HT1080 (cell line): ENCODE results near the gene MUSTN1. TPM values are rescaled to one million over a fixed set of nuclear protein-coding genes. Genes with fewer than 3 reads are reported as not detected.
A peak's percentile ranks its signal among the peaks of the same experiment; 100 is the strongest.

Source experiments
- DNase-seq: peaks from one replicate; pipeline ENCODE4 v3.0.0-alpha.2; 2015; ENCODE audit warnings: low read depth
- total RNA-seq: library from RNA; depleted of rRNA; stranded (reverse); fragments of >200 nt; shearing (Covaris generic); gene quantifications from 2 replicates; pipeline ENCODE4 v1.2.3, GENCODE V29; 2014

Gene MUSTN1
- total RNA-seq, 1 experiment from 2014 or later = not detected

- DNase-seq = no peak
These were observed 19.2 kb upstream of the MUSTN1 start for GRCh38 chr3:52854013-52854412.

- DNase-seq = no peak
These were observed 17.6 kb upstream of the MUSTN1 start for GRCh38 chr3:52852419-52852818.

- peak; percentile 65 for DNase-seq
These were observed 16.5 kb upstream of the MUSTN1 start for GRCh38 chr3:52851348-52851747.

GRCh38 chr3:52849656-52850055 is 14.8 kb upstream of the MUSTN1 start:
- no peak for DNase-seq

GRCh38 chr3:52848617-52849016 is 13.8 kb upstream of the MUSTN1 start:
- peak; percentile 58 for DNase-seq

GRCh38 chr3:52847726-52848125 is 12.9 kb upstream of the MUSTN1 start:
- no peak for DNase-seq

- no peak for DNase-seq
These were observed 12.4 kb upstream of the MUSTN1 start for GRCh38 chr3:52847241-52847640.

- DNase-seq = no peak
These were observed 11.7 kb upstream of the MUSTN1 start for GRCh38 chr3:52846432-52846965.

GRCh38 chr3:52845691-52846431 is 11.0 kb upstream of the MUSTN1 start:
- no peak for DNase-seq

GRCh38 chr3:52845157-52845556 is 10.3 kb upstream of the MUSTN1 start:
- no peak for DNase-seq

GRCh38 chr3:52844290-52844975 is 9.6 kb upstream of the MUSTN1 start:
- no peak for DNase-seq

- DNase-seq = no peak
These were observed 9.1 kb upstream of the MUSTN1 start for GRCh38 chr3:52843881-52844280.

GRCh38 chr3:52843108-52843865 is 8.5 kb upstream of the MUSTN1 start:
- no peak for DNase-seq

- DNase-seq = no peak
These were observed 7.6 kb upstream of the MUSTN1 start for GRCh38 chr3:52842424-52842823.

- no peak for DNase-seq
These were observed 7.1 kb upstream of the MUSTN1 start for GRCh38 chr3:52841981-52842340.

GRCh38 chr3:52841211-52841980 is 6.6 kb upstream of the MUSTN1 start:
- DNase-seq = no peak

- DNase-seq = no peak
These were observed 5.2 kb upstream of the MUSTN1 start for GRCh38 chr3:52839892-52840545.

GRCh38 chr3:52839268-52839575 is 4.4 kb upstream of the MUSTN1 start:
- no peak for DNase-seq

GRCh38 chr3:52838561-52839267 is 3.9 kb upstream of the MUSTN1 start:
- DNase-seq = no peak

- DNase-seq = no peak
These were observed 2.2 kb upstream of the MUSTN1 start for GRCh38 chr3:52836986-52837385.
